A549 (cell line): Measurements from ENCODE around the gene LCN1.

Experiments
- POLR2A ChIP-seq: IDR thresholded peaks from 2 replicates; pipeline ENCODE4 v1.6.1; 2012; ENCODE audit warnings: mild to moderate bottlenecking, low read length
- RAD21 ChIP-seq, 2 experiments: fragments of >200 bp in 1 of 2; sonication (Bioruptor Twin) in 1 of 2; formaldehyde crosslinking in 1 of 2; IDR thresholded peaks in 1 of 2; conservative IDR thresholded peaks in 1 of 2; 2 replicates in 1 of 2; 3 replicates in 1 of 2; pipeline ENCODE4 v1.6.1; 2012 to 2018; ENCODE audit warnings: inconsistent platforms in 1 of 2

DNA sequence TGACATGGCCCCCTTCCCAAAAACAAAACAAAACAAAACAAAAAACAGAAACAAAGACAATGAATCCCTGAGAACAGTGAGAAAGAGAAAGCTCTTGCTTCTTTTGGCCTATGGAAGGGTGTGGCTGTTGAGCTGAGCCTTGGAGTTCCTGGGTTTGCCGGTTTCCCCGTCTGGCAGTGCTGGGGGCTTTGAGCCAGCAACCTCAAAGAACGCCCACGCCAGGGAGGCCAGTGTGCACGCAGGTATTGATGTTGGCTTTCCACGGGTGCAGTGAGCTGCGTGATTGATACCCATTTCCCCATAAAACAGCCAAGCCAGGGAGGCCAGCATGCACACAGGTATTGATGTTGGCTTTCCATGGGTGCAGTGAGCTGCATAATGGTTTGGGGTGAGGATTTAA, 8.3 kb upstream of the LCN1 start:
- no peak for TF ChIP-seq POLR2A
- no peak for TF ChIP-seq RAD21 (conservative IDR thresholded peaks at IDR 0.05 in 1 of 2, IDR thresholded peaks at IDR 0.05 in 1 of 2)
